Stimulated activated CD4-positive, alpha-beta T cell treated with anti-CD3 and anti-CD28 coated beads, Interleukin-12 subunit alpha, Interleukin-12 subunit beta, amount 100 ng/mL, for 48 hours (primary cell): ENCODE results near the gene DMRTA1.
"Not testable (repeated sequence)": the region's sequence is repeated elsewhere in the genome, so short reads cannot be mapped to it uniquely, and the experiment has no call there.

ENCODE experiments used
- DNase-seq, 3 donors: peaks; one replicate each; pipeline ENCODE4 v3.0.0-alpha.2; 2020; ENCODE audit warnings: low read depth in 2 of 3, low spot score in 1 of 3

The DMRTA1 gene, protein sequence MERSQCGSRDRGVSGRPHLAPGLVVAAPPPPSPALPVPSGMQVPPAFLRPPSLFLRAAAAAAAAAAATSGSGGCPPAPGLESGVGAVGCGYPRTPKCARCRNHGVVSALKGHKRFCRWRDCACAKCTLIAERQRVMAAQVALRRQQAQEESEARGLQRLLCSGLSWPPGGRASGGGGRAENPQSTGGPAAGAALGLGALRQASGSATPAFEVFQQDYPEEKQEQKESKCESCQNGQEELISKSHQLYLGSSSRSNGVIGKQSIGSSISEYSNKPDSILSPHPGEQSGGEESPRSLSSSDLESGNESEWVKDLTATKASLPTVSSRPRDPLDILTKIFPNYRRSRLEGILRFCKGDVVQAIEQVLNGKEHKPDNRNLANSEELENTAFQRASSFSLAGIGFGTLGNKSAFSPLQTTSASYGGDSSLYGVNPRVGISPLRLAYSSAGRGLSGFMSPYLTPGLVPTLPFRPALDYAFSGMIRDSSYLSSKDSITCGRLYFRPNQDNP

GRCh38 chr9:22446589-22446949 is at the start of gene DMRTA1:
DMRTA1 (plus strand) TSS chr9:22446824; CDS start chr9:22447066, 242 bp downstream.
- no peak for DNase-seq

- DNase-seq = no peak
Observed at GRCh38 chr9:22401671-22402070, 45.0 kb upstream of the DMRTA1 start.

DNA sequence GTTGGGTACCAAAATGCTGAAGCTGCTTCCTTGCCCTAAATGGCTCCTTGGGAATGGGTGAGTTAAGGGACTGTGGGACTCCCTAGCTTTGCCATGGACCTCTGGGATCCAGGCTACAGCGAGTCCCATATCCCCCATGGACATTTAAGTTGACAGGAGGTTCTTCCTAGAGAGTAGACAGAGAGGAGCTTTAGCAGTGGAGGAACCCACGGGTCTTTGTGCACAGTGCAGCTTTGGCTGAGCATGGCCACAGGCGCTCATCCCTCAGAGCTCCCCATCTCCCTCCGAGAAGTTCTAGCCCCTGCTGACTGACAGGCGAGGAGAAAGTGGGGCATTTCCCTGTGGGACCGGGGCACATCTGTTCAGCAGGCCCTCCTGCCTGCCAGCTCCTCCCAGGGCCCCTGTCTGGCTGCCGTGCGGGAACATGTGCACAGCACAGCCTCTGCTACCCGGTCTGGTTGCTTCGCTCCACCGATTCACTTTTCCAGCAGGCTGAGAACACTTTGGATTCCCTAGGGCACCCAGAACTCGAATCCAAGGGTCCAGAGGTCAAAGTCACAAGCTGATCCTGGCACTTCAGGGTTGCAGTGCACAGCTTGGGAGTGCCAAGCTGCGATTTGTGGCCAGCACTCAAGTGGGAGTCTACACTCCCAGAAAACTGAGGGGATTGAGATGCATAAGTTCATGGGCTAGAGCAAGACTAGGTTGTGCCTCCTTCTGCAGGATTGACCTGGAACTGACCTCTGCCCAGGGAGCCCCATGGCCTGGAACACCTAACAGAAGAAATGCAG is 40.6 kb upstream of the DMRTA1 start:
- no peak for DNase-seq

DNA sequence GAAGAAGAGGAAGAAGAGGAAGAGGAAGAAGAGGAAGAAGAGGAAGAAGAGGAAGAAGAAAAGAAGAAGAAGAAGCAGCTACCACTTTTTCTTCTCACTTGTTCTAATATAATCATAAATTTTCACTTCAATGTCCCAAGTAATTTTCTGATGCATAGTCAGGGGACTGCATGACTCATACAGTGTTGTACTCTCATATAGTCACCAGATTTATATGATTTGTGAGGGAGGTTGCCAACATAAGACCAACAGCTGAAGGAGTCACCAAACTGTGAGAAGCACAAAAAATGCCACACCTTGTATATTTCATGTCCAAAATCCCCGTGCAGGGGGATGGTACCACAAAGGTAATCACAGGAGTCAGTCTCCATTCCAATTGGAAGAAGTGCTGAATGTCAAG is 32.7 kb upstream of the DMRTA1 start:
- DNase-seq = no peak

- DNase-seq = no peak
Observed at GRCh38 chr9:22415941-22416691, 30.5 kb upstream of the DMRTA1 start.

GRCh38 chr9:22416692-22417060 is 29.9 kb upstream of the DMRTA1 start:
- no peak for DNase-seq

DNA sequence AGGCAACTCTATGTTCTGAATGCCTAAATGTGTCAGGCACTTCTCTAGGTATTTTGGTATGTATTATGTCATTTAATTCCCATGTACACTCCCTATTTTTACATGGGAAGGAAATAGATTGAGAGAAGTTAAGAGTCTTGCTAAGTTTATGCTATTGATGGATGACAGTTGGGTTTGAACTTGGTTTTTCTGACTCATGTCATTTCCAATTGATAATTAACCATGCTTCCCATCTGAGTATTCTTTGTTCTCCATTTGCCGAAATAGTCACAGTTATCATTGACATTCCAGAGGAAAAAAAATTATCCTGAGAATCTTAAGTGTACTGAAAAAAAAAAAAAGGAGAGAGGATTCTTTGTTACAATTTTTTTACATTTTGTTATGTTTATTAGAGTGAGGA is 23.1 kb upstream of the DMRTA1 start:
- no peak for DNase-seq

- no peak for DNase-seq
Observed at GRCh38 chr9:22424616-22425015, 22.0 kb upstream of the DMRTA1 start.

GRCh38 chr9:22425551-22425950 is 21.1 kb upstream of the DMRTA1 start:
- no peak for DNase-seq

GRCh38 chr9:22427226-22427880 is 19.3 kb upstream of the DMRTA1 start:
- DNase-seq = no peak

DNA sequence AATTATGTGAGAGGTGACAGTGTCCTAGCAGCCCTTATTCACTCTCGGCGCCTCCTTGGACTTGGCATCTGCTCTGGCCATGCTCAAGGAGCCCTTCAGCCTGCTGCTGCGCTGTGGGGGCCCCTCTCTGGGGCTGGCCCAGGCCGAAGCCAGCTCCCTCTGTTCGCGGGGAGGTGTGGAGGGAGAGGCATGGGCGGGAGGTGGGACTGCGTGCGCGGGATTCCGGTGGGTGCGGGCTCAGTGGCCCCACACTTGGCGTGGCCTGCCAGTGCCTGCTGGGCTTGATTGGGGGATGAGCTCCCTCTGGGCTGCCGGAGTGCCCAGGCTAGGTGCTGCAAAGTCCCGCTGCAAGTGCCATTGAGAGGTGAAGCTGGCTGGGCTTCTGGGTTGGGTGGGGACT is 12.9 kb upstream of the DMRTA1 start:
- no peak for DNase-seq

- not testable (repeated sequence) for DNase-seq
Observed at GRCh38 chr9:22435252-22435651, 11.4 kb upstream of the DMRTA1 start.

GRCh38 chr9:22437461-22438067 is 9.1 kb upstream of the DMRTA1 start:
- DNase-seq = not testable (repeated sequence)

- no peak for DNase-seq
Observed at GRCh38 chr9:22440841-22441240, 5.8 kb upstream of the DMRTA1 start.

DNA sequence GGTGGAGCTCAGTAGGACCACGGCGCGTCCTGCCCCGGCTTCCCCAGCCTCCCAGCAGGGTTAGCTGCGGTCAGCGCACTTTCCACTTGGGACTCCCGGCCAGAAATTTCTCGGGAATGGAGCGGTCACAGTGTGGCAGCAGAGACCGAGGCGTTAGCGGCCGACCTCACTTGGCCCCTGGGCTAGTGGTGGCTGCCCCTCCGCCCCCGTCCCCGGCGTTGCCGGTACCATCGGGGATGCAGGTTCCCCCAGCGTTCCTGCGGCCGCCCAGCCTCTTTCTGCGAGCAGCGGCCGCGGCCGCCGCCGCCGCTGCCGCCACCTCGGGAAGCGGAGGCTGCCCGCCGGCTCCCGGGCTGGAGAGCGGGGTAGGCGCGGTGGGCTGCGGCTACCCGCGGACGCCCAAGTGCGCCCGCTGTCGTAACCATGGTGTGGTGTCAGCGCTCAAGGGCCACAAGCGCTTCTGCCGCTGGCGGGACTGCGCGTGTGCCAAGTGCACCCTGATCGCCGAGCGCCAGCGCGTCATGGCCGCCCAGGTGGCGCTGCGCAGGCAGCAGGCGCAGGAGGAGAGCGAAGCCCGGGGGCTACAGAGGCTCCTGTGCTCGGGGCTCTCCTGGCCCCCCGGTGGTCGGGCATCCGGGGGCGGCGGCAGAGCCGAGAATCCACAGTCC is 460 bp downstream of the DMRTA1 start:
- peak in 1 of 3 donors; percentile 26 for DNase-seq

- no peak for DNase-seq
Observed at GRCh38 chr9:22447618-22448305, 1.1 kb downstream of the DMRTA1 start.

GRCh38 chr9:22449719-22450118 is 3.1 kb downstream of the DMRTA1 start:
- DNase-seq = no peak

DNA sequence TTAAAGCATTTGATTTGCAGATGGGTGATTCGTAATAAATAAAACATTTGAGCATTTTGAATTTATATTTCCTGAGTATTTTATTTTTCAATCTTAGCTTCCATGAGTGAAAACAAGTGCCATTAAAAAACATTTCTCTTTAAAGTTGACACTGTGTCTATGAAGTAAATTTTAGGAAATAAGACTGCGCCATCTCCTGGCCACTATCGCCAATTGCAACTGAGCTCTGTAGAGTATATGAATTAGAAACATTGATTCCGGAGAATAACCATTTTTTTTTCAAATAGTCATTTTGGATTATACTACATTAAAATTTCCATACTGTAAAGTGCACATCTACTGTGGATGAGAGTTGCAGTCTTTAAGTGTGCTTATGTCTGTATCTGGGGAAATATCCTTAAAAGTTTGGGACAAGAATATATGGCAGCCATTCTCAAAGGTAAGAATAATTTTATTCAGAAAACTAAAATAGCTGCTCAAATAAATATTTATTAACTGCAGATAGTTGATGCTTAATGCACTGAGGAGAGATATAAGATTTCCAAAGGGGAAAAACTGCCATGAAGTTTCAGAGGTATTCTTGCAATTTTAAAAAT is 5.9 kb downstream of the DMRTA1 start:
- DNase-seq = peak in 2 of 3 donors; percentile 19 to 27

GRCh38 chr9:22454016-22454415 is 7.4 kb downstream of the DMRTA1 start:
- no peak for DNase-seq
